SK-N-SH treated with all-trans-retinoic acid at 6 μM for 48 hours (cell line): Measurements from ENCODE around the gene PRMT9.

Experiments used
- ATAC-seq: fragments of 200-7000 bp; cut with Tn5 transposase; 3 replicates; pipeline ENCODE4 v1.9.1; 2020; ENCODE audit warnings: mild to moderate bottlenecking, moderate library complexity
- ARNTL ChIP-seq: fragments of 450-650 bp; formaldehyde crosslinking; IDR thresholded peaks from 2 replicates; pipeline ENCODE4 v1.5.0; 2020; ENCODE audit warnings: low read depth, mild to moderate bottlenecking, moderate library complexity, borderline replicate concordance
- BACH2 ChIP-seq: fragments of 250-450 bp; sonication (Bioruptor Pico); IDR thresholded peaks from 2 replicates; pipeline ENCODE4 v1.9.0; 2021; ENCODE audit warnings: mild to moderate bottlenecking, borderline replicate concordance
- CREB5 ChIP-seq: fragments of 250-450 bp; sonication (Bioruptor Pico); IDR thresholded peaks from 2 replicates; pipeline ENCODE4 v1.5.1; 2020; ENCODE audit warnings: low read depth, mild to moderate bottlenecking, moderate library complexity
- CSDC2 ChIP-seq: fragments of 250-450 bp; sonication (Bioruptor Pico); IDR thresholded peaks from 2 replicates; pipeline ENCODE4 v1.5.0; 2020; ENCODE audit warnings: mild to moderate bottlenecking, moderate library complexity
- CSRNP3 ChIP-seq: fragments of 250-450 bp; sonication (Bioruptor Pico); IDR thresholded peaks from 2 replicates; pipeline ENCODE4 v1.5.1; 2021; ENCODE audit warnings: mild to moderate bottlenecking, moderate library complexity
- ESRRG ChIP-seq: fragments of 250-450 bp; sonication (Bioruptor Pico); IDR thresholded peaks from 2 replicates; pipeline ENCODE4 v1.6.1; 2021; ENCODE audit warnings: mild to moderate bottlenecking
- GLIS3 ChIP-seq: fragments of 250-450 bp; sonication (Bioruptor Pico); IDR thresholded peaks from 2 replicates; pipeline ENCODE4 v1.5.0; 2020; ENCODE audit warnings: mild to moderate bottlenecking, moderate library complexity
- OSR1 ChIP-seq: fragments of 250-450 bp; sonication (Bioruptor Pico); IDR thresholded peaks from 2 replicates; pipeline ENCODE4 v1.8.0; 2022; ENCODE audit warnings: moderate library complexity, mild to moderate bottlenecking, inconsistent platforms
- PATZ1 ChIP-seq: fragments of 250-450 bp; sonication (Bioruptor Pico); IDR thresholded peaks from 2 replicates; pipeline ENCODE4 v1.8.0; 2020; ENCODE audit warnings: mild to moderate bottlenecking, moderate library complexity, borderline replicate concordance
- PPARA ChIP-seq: fragments of 250-450 bp; sonication (Bioruptor Pico); IDR thresholded peaks from 2 replicates; pipeline ENCODE4 v1.5.0; 2020; ENCODE audit warnings: mild to moderate bottlenecking, borderline replicate concordance
- RARB ChIP-seq: fragments of 250-450 bp; sonication (Bioruptor Pico); IDR thresholded peaks from 2 replicates; pipeline ENCODE4 v1.8.0; 2021; ENCODE audit warnings: mild to moderate bottlenecking, moderate library complexity
- SNAI2 ChIP-seq: fragments of 250-450 bp; sonication (Bioruptor Pico); IDR thresholded peaks from 2 replicates; pipeline ENCODE4 v1.5.0; 2020; ENCODE audit warnings: mild to moderate bottlenecking, moderate library complexity
- TCF4 ChIP-seq: fragments of 250-450 bp; sonication (Bioruptor Pico); IDR thresholded peaks from 2 replicates; pipeline ENCODE4 v1.8.0; 2021; ENCODE audit warnings: mild to moderate bottlenecking, moderate library complexity, borderline replicate concordance
- TOX ChIP-seq: fragments of 250-450 bp; sonication (Bioruptor Pico); IDR thresholded peaks from 2 replicates; pipeline ENCODE4 v1.8.0; 2021; ENCODE audit warnings: mild to moderate bottlenecking, moderate library complexity, borderline replicate concordance
- TSHZ2 ChIP-seq: fragments of 250-450 bp; sonication (Bioruptor Pico); IDR thresholded peaks from 2 replicates; pipeline ENCODE4 v1.5.0; 2020; ENCODE audit warnings: mild to moderate bottlenecking, moderate library complexity
- ZC3H10 ChIP-seq: fragments of 250-450 bp; sonication (Bioruptor Pico); IDR thresholded peaks from 2 replicates; pipeline ENCODE4 v1.5.1; 2021; ENCODE audit warnings: mild to moderate bottlenecking, moderate library complexity
- ZFP3 ChIP-seq: fragments of 250-450 bp; sonication (Bioruptor Pico); IDR thresholded peaks from 2 replicates; pipeline ENCODE4 v1.5.0; 2020; ENCODE audit warnings: mild to moderate bottlenecking, moderate library complexity
- ZFP30 ChIP-seq: fragments of 450-650 bp; formaldehyde crosslinking; IDR thresholded peaks from 2 replicates; pipeline ENCODE4 v1.5.0; 2022; ENCODE audit warnings: mild to moderate bottlenecking, moderate library complexity
- ZNF565 ChIP-seq: fragments of 450-650 bp; formaldehyde crosslinking; conservative IDR thresholded peaks from 2 replicates; pipeline ENCODE4 v1.5.0; 2020; ENCODE audit warnings: low read depth, mild to moderate bottlenecking, moderate library complexity
- ZNF70 ChIP-seq: fragments of 450-650 bp; formaldehyde crosslinking; IDR thresholded peaks from 2 replicates; pipeline ENCODE4 v1.5.0; 2020; ENCODE audit warnings: mild to moderate bottlenecking, moderate library complexity
- ZNF8 ChIP-seq: fragments of 450-650 bp; formaldehyde crosslinking; IDR thresholded peaks from 2 replicates; pipeline ENCODE4 v1.5.0; 2020; ENCODE audit warnings: mild to moderate bottlenecking, moderate library complexity

Gene PRMT9

GRCh38 chr4:147617173-147617840 is 66.7 kb downstream of the PRMT9 start, which contains the start of gene TMEM184C:
TSS of gene TMEM184C (plus strand) at chr4:147617397. CDS start at chr4:147617957, 560 bp downstream.
- ATAC-seq = peak; percentile 100
- TF ChIP-seq SNAI2 (CRISPR knock-in tag) = peak; percentile 64; the same call in 1 of the 2 replicates
- TF ChIP-seq GLIS3 = no peak
- no peak for TF ChIP-seq CREB5 (CRISPR knock-in tag)

GRCh38 chr4:147616849-147617172 is 67.2 kb downstream of the PRMT9 start:
- peak; percentile 18 for ATAC-seq
- TF ChIP-seq PPARA (CRISPR knock-in tag) (no peak), ESRRG (CRISPR knock-in tag) (0 out of 2 replicates have a peak, but pooled peaks have one; percentile 38)

GRCh38 chr4:147610686-147611085 is 73.3 kb downstream of the PRMT9 start:
- no peak for TF ChIP-seq PPARA (CRISPR knock-in tag)
- no peak for TF ChIP-seq TOX (CRISPR knock-in tag)
- TF ChIP-seq CSRNP3 (CRISPR knock-in tag) = no peak
- no peak for TF ChIP-seq ZC3H10
- no peak for TF ChIP-seq OSR1 (CRISPR knock-in tag)
- no peak for TF ChIP-seq CREB5 (CRISPR knock-in tag)
- TF ChIP-seq CSDC2 (CRISPR knock-in tag) = no peak
- no peak for TF ChIP-seq TSHZ2 (CRISPR knock-in tag)
- TF ChIP-seq ARNTL (CRISPR knock-in tag) = no peak
- TF ChIP-seq RARB (CRISPR knock-in tag) = no peak
- no peak for TF ChIP-seq BACH2 (CRISPR knock-in tag)
- no peak for TF ChIP-seq GLIS3
- no peak for TF ChIP-seq ESRRG (CRISPR knock-in tag)
- no peak for TF ChIP-seq ZNF565 (CRISPR knock-in tag)
- no peak for TF ChIP-seq PATZ1
- TF ChIP-seq ZNF8 (CRISPR knock-in tag) = no peak
- no peak for TF ChIP-seq TCF4 (CRISPR knock-in tag)
- no peak for TF ChIP-seq ZFP3
- ATAC-seq = no peak

GRCh38 chr4:147607471-147607870 is 76.5 kb downstream of the PRMT9 start:
- ATAC-seq = no peak
- TF ChIP-seq TSHZ2 (CRISPR knock-in tag) (no peak), ZNF70 (no peak), ZFP30 (CRISPR knock-in tag) (no peak), PATZ1 (no peak), OSR1 (CRISPR knock-in tag) (no peak), ZNF565 (CRISPR knock-in tag) (no peak), GLIS3 (no peak), ZNF8 (CRISPR knock-in tag) (no peak), CSDC2 (CRISPR knock-in tag) (no peak), ZC3H10 (no peak), TOX (CRISPR knock-in tag) (no peak), BACH2 (CRISPR knock-in tag) (no peak), SNAI2 (CRISPR knock-in tag) (no peak), RARB (CRISPR knock-in tag) (no peak), ESRRG (CRISPR knock-in tag) (no peak)
